LNCAP (cell line): Measurements from ENCODE around the gene MAML2.

Experiments used
- CTCF ChIP-seq: fragments of 450-650 bp; IDR thresholded peaks from 2 replicates; pipeline ENCODE4 v1.5.1; 2017; ENCODE audit warnings: mild to moderate bottlenecking

Gene MAML2

GRCh38 chr11:96167203-96167758 lies 175.7 kb downstream of the MAML2 start:
- no peak for TF ChIP-seq CTCF

GRCh38 chr11:96162816-96163499 lies 180.0 kb downstream of the MAML2 start:
- TF ChIP-seq CTCF: no peak

- TF ChIP-seq CTCF: no peak
Measured at GRCh38 chr11:96161307-96162089, 181.5 kb downstream of the MAML2 start.

GRCh38 chr11:96160732-96161306 lies 182.2 kb downstream of the MAML2 start:
- TF ChIP-seq CTCF: no peak

GRCh38 chr11:96159968-96160367 lies 183.0 kb downstream of the MAML2 start:
- no peak for TF ChIP-seq CTCF

GRCh38 chr11:96158126-96158525 lies 184.9 kb downstream of the MAML2 start:
- TF ChIP-seq CTCF: no peak

GRCh38 chr11:96157517-96157873 lies 185.5 kb downstream of the MAML2 start:
- no peak for TF ChIP-seq CTCF
